HG03354 (cell line): ENCODE data around the gene MED19.
"Not testable (repeated sequence)": the region's sequence is repeated elsewhere in the genome, so short reads cannot be mapped to it uniquely, and the experiment has no call there.

ENCODE experiments used
- ATAC-seq: cut with Tn5 transposase; IDR thresholded peaks from one replicate; pipeline ENCODE4 v1.9.1; 2021; ENCODE audit warnings: mild to moderate bottlenecking; ENCODE audit not compliant: unreplicated experiment, poor library complexity, severe bottlenecking

MED19 gene, protein sequence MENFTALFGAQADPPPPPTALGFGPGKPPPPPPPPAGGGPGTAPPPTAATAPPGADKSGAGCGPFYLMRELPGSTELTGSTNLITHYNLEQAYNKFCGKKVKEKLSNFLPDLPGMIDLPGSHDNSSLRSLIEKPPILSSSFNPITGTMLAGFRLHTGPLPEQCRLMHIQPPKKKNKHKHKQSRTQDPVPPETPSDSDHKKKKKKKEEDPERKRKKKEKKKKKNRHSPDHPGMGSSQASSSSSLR

DNA sequence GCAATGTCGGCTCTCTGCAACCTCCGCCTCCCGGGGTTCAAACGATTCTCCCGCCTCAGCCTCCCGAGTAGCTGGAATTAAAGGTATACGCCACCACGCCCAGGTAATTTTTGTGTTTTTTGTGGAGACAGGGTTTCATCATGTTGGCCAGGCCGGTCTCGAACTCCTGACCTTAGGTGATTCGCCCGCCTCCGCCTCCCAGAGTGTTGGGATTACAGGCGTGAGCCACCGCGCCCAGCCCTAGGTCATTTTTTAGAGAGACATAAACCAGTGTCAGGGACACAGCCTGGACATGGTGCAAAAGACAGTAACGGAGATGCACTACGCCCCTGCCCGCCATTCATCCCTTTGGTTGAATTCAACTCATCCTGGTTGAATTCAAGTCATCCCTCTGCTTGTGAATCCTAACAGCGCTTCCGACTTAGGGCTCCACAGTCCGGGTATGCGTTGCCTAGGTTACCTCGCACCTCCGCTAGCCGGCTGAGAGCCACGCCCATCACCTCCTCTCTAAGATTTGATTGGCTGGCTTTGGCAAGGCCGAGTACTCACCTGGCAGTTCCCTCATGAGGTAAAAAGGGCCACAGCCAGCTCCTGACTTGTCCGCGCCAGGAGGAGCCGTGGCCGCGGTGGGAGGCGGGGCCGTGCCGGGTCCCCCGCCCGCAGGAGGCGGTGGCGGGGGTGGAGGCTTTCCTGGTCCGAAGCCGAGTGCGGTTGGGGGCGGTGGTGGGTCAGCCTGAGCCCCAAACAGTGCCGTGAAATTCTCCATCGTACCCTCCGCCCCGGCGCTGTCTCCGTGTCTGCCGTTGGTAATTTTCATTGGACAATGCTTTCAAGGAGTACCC, at the start of gene MED19:
MED19 (minus strand) TSS at position 802 of the 842 bp plus-strand sequence; CDS start at position 766, 36 bp downstream.
- peak; percentile 57 for ATAC-seq

DNA sequence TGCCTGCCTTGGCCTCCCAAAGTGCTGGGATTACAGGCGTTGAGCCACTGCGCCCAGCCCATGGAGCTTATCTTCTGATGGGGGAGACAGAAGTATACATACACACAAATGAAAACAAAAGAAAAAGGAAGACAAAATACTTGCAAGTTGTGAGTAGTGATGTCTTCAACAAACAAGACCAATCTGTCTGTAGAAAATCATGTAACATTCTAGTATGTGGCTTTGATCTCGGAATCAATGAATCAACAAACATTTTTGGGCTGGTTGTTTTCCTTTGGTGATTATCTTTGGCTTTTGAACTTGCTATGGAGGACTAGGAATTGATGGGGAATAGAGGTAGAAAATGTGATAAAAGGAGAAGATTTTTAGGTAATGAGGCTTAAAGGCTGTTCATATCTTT, 46.2 kb upstream of the MED19 start:
- ATAC-seq: no peak

DNA sequence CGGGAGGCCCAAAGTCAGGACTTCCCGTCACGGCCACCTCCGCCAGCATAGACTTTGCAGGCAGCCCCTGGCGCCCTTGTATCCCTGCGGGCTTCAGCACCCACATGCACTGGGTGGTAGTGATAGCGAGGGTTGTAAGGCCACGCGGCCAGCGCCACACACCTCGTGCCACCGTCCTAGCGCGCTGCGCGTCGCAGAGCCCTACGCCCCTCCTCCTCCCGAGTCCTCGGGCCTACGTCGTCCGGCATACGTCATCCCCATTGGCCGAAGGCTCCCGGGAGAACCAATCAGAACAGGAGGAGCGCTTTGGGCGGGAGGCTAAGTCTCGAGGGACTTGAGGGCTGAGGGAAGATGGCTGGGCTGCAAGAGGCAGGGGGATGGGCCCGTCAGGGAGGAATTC, 40.9 kb upstream of the MED19 start:
- ATAC-seq: no peak

DNA sequence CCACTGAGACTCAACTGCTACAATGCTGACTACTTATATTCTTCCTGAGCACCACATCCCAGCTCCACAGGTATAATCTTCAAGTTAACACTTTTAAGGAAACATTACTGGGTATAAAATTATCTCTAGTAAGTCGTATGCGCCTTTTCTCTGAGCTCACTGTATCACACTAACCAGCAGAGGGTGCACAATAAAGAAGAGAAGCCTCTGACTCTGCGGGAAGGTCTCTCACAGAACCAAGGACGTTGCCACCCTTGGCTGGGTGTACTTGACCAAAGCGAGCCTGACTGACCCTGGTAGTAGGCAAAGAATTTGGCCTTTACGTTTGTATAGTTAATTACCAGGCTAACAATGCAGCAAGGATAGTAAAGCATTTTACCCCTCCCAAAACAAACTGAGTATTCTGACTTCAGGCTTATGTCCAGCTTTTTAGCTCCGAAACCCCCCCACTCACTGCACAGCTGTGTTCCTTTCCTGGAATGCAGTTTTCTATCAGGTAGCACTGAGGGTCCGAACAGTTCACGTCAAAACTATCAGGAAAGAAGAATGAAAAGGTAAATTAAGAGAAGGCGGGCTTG, 39.8 kb upstream of the MED19 start, which contains the start of gene BTBD18:
BTBD18 (minus strand) TSS at position 144 of the 578 bp plus-strand sequence. CDS start 631 bp downstream, outside the sequence.
- no peak for ATAC-seq

DNA sequence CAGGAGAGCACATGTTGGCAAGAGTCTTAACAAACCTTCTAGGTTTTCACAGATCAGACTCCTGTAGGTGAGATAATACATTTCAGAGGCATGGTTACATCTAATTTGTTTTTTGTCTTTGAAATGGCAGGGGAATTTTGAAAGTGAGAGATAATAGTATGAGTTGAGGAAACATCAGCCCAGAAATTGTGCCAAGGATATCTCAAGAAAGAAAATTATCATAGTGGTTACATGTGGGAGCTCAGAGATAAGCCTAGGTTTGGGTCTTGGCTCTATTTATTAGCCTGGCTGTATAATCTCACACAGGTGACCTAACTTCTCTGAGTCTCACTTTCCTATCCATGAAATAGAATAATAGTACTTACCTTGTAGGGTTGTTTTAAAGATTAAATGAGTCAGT, 39.2 kb upstream of the MED19 start:
- ATAC-seq: no peak

DNA sequence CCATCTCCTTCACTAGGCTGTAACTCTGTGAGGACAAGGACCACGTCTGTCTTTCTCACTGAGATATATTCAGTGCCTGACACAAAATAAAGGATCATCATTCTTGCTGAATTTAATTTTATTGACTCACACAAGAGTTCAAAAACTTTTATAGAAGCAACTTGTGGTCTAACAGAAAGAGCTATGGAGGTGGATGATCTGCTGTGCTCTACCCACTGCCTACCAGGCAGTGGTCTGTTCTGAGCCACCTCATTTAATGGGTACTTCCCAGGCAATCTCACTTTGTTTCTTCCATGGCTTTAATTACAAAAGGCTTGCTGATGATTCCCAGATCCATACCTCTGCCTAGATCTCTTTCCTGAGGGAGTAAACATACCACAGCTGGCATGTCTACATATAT, 34.9 kb upstream of the MED19 start:
- ATAC-seq: no peak

DNA sequence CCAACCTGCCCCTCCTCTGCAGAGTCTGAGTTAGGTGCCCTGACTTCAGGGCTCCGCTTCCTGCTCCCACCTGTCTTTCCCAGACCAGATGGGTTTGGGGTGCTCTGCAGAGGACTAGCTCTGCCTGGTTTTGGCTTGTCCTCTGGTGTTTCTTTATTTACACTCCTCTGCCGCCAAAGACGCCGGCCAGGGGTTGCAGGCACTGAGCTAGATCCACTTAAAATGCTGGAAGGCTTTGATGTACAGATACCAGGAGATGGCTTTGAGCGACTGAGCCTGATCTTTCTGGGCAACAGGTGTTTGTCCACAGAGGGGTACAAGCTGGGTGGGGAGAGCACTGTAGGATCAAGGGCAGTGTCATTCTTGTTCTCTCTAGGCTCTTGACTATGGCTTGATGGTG, 33.2 kb upstream of the MED19 start:
- ATAC-seq: no peak

DNA sequence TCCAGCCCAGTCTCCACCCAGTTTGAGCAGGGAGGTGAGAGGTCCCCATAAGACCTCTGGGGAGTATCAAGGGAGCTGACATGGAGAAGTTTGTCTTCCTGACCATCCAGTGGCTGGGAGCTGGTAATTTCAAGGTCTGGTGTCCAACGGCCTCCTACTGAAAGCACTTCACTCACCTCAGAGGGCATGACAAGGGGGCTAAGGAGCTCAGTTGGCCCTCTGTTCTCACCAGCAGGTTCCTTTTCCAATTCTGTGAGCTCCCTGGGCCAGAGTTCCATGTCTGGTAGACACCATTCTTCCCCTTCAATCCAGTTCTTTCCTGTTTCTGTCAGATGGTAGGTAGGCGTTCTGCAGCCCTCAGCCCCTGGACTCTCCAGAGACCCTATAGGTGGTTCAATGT, 32.3 kb upstream of the MED19 start:
- no peak for ATAC-seq

DNA sequence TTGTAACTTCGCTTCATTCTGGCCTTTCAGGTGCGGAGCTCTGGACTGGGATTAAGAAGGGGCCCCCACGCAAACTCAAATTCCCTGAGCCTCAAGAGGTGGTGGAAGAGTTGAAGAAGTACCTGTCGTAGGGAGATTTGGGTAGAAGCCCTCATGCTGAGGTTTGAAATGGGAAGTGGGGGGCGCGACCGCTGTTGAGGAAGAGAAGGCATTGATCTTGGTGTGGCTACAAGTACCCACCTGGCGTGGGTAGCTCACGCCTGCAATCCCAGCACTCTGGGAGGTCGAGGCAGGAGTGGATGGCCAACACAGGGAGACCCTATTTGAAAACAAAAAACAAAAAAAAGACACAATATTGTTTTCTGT, 30.1 kb upstream of the MED19 start:
- no peak for ATAC-seq

DNA sequence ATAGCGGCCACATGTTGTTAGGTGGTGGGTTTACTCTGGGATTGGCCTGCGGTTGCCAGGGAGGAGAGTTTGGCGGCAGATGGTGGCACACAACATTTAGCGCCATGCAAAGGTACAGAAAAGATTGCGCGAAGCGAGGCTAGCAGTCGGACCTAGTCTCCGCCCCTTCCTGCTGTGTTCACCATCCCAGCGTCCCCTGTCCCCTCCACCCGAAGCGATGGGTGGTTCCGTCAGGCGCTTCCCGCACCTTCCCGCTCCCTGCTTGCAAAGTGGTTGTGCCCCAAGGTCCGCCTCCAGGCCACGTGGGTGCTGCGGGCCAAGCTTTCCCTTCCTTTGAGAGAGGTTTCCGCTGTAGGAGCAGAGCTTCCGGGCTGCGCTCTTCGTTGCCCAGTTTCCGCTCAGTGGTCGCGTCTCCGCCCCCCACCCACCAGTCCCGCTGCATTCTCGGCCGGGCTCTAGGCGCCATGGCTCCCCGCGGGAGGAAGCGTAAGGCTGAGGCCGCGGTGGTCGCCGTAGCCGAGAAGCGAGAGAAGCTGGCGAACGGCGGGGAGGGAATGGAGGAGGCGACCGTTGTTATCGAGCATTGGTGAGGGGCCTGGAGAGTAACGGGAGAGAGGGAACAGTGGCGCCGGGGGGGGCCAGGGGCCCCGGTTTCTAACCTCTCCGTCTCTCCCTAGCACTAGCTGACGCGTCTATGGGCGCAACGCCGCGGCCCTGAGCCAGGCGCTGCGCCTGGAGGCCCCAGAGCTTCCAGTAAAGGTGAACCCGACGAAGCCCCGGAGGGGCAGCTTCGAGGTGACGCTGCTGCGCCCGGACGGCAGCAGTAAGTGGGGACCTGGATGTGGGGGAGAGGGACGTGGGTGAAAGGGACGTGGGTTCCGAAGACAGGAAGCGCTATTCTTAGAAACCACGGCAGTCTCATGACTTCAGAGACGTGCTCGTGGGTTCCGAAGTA, 29.4 kb upstream of the MED19 start, which contains the start of gene SELENOH:
SELENOH (plus strand) TSS at position 360 of the 955 bp plus-strand sequence; CDS start at position 465, 105 bp downstream.
- peak; percentile 94 for ATAC-seq

DNA sequence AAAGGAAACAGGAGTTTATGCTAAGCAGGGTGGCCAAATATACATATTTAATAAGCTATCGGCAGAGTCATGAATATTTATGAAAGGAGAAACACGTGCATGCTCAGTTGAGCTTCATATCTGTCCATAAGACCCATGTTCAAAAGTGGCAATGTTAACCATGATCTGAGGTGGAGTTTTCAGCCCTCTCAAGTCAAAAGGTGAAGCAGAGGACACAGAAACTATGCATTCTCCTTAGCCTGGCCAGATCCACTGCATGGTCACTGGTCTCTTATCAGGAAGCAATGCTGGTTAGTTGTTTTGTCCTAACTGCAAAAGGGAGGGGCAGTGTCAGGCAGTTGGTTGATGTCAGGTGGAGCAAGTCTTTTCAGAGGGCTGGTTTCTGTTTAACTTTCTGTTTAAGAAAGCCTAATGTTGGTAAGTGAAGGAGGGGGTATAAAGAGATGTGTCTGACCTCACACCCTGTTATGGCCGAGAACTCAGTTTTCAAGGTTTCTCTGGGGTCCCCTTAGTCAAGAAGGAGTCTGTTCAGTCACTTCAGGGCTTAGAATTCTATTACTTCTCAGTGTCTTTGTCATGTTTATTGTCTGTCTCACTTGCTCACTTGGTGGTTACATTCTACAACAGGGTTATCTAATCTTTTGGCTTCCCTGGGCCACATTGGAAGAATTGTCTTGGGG, 23.7 kb upstream of the MED19 start:
- ATAC-seq: no peak

DNA sequence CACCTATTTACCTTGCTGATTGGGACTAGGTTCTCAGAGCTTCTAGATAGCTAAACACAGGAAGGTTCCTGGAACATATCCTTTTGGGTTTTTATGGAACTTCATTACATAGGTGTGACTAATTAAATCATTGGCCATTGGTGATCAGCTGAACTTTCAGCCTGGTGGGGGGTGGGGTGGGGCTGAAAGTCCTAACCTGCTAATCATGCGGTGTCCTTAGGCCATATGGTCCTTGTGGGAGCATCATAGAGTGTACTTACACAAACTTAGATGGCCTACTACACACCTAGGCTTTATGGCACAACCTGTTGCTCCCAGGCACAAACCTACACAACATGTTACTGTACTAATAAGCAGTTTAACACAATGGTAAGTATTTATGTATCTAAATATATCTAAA, 20.6 kb upstream of the MED19 start:
- no peak for ATAC-seq

DNA sequence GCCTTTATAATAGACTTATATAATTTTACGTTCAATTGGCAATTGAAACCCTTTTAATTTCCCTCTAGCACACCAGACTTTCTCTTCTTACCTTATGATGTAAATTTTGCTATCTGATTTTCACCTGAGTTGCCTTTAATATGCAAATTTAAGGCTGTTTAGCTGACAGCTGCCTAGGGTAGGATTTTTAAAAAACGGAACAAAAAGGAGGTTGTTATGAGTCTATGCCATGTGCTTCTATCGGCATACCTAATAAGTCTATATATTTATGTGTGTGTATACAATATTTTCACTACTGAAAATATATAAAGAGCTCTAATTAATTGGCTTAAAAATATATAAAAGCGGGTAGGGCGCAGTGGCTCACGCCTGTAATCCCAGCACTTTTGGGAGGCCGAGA, 17.5 kb upstream of the MED19 start:
- ATAC-seq: no peak

DNA sequence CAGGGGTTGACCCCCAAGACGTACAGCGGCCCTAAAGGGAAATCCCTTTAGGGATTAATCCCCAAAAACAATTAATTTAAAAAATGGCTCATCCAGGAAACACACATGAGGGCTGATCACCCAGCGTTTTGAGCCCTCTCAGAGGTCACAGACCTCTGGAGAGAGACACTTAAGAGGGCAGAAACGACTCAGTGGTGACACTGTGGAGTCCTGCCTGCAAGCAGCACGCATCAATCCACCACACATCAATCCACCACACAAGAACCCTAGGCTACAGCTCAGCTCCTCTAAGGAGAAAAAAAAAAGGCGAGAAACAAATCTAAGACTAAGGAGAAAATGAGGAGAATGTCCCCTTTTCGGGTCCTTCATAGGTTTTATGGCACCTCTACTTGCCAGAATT, 16.8 kb upstream of the MED19 start:
- no peak for ATAC-seq

DNA sequence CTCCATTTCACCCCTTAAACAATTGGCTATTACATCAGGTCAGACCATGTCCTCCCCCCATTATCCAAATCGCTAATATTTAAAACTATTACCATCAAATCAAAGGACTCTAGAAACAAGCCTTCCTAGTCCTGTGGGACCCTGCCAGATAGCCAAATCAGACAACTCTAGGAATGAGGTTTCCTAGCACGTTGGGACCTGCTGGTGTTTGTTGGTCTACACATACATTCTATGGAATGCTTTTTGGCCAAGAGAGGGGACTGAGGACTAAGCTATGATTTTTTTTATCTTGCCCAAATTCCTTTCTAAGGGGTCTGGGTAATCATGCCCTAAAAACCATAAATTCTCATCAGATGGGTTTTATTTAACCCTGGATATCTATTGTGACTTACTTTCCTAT, 15.2 kb upstream of the MED19 start:
- ATAC-seq: no peak

DNA sequence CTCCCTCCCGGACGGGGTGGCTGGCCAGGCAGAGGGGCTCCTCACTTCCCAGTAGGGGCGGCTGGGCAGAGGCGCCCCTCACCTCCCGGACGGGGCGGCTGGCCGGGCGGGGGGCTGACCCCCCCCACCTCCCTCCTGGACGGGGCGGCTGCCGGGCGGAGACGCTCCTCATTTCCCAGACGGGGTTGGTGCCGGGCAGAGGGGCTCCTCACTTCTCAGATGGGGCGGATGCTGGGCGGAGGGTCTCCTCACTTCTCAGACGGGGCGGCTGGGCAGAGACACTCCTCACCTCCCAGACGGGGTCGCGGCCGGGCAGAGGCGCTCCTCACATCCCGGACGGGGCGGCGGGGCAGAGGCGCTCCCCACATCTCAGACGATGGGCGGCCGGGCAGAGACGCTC, 4.7 kb upstream of the MED19 start:
- ATAC-seq: not testable (repeated sequence)

DNA sequence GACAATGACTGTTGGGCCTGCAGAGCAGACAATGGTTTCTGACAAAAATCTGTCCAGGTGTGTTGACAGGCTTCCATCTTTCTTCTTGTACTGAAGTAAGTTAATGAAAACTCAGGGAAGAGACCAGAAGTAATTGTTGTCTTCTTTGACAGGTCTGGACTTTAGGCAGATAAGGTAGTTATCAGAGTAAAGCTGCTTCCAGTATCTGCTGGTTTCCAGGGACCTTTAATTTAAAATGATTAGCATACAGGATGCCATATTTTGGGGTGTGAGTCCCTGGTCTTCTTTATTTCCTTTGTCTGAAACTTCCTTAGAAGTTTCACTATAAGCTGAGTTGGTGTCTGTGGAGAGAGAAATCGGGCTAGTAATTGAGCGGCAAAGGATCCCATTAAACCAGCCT, 1.8 kb upstream of the MED19 start:
- ATAC-seq: no peak

DNA sequence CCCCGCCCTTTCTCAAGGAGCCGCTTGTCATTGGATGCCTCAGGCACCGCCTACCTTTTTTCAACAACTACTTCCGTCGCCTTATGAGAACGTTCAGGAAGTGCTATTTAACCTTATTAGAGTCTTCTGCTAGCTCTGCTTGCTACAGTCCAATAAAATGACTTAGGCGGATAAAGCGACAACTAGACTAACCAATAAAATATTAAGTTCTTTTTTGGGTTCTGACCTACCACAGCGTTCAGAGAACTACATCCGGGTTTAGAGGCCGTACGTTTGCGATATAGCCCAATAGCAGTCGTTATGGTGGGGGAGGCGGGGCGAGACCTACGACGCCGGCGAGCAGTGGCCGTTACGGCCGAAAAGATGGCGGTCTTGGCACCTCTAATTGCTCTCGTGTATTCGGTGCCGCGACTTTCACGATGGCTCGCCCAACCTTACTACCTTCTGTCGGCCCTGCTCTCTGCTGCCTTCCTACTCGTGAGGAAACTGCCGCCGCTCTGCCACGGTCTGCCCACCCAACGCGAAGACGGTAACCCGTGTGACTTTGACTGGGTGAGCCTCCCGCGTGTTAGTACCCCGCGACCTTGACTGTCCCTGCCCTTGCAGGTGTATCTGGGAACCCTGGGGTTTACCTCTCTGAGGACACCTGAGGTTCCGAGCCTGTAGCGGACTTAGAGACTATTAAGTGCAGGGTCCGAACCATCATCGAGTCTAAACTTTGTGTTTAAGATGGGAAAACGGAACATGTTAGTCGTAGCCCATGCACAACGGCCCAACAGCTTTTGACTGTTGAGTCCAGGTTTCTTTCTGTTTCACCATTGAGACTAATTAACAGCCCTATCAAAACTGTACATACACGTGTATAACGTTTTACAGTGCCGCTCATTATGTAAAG, 488 bp upstream of the MED19 start, which contains the start of gene TMX2:
TMX2 (plus strand) TSS at position 338 of the 895 bp plus-strand sequence; CDS start at position 364, 26 bp downstream.
- peak; percentile 94 for ATAC-seq
